Neural cell (in vitro differentiated cells): Measurements from ENCODE around the gene FAM219B. TPM values are rescaled to one million over a fixed set of nuclear protein-coding genes. Genes with fewer than 3 reads are reported as not detected.
"Not testable (repeated sequence)": the region's sequence is repeated elsewhere in the genome, so short reads cannot be mapped to it uniquely, and the experiment has no call there.

Experiments
- H2AFZ ChIP-seq: fragments of 200-600, 300-800 bp; sonication (generic), shearing (Covaris generic); 2 replicates; pipeline ENCODE4 v1.6.0; 2014; ENCODE audit warnings: low read depth, mild to moderate bottlenecking, antibody characterized with exemption, low read length, moderate library complexity
- H3F3A ChIP-seq: fragments of 200-600 bp; shearing (Covaris generic); 2 replicates; pipeline ENCODE4 v1.6.1; 2016; ENCODE audit warnings: mild to moderate bottlenecking, moderate library complexity, mixed read lengths, antibody characterized with exemption, low read length; ENCODE audit not compliant: insufficient read depth, poor library complexity, severe bottlenecking
- H3K27ac ChIP-seq: fragments of 200-600, 300-800 bp; sonication (generic), shearing (Covaris generic); 2 replicates; pipeline ENCODE4 v1.5.1; 2014; ENCODE audit warnings: mild to moderate bottlenecking, low read length, moderate library complexity
- H3K27me3 ChIP-seq: fragments of 300-800, 200-600 bp; sonication (generic), shearing (Covaris generic); 2 replicates; pipeline ENCODE4 v1.6.0; 2014; ENCODE audit warnings: mild to moderate bottlenecking, low read depth, low read length, moderate library complexity; ENCODE audit not compliant: insufficient read depth
- H3K36me3 ChIP-seq: fragments of 300-800, 200-600 bp; sonication (generic), shearing (Covaris generic); 2 replicates; pipeline ENCODE4 v1.5.1; 2014; ENCODE audit warnings: mild to moderate bottlenecking, antibody characterized with exemption, low read length, moderate library complexity; ENCODE audit not compliant: insufficient read depth
- H3K4me2 ChIP-seq: fragments of 300-800, 200-600 bp; sonication (generic), shearing (Covaris generic); 2 replicates; pipeline ENCODE4 v1.6.0; 2014; ENCODE audit warnings: mild to moderate bottlenecking, low read length
- H3K4me3 ChIP-seq: fragments of 300-800, 200-600 bp; sonication (generic), shearing (Covaris generic); 2 replicates; pipeline ENCODE4 v1.5.1; 2014; ENCODE audit warnings: mild to moderate bottlenecking, low read length, moderate library complexity
- H3K79me2 ChIP-seq: fragments of 200-600 bp; shearing (Covaris generic); replicated peaks from 2 replicates; pipeline ENCODE4 v1.6.0; 2014; ENCODE audit warnings: mild to moderate bottlenecking, low read length, moderate library complexity; ENCODE audit not compliant: insufficient read depth
- H3K9ac ChIP-seq: fragments of 300-800, 200-600 bp; sonication (generic), shearing (Covaris generic); 2 replicates; pipeline ENCODE4 v1.6.1; 2016; ENCODE audit warnings: mild to moderate bottlenecking, low read length, mixed read lengths
- H3K9me2 ChIP-seq: fragments of 200-600 bp; shearing (Covaris generic); 2 replicates; pipeline ENCODE4 v1.6.1; 2016; ENCODE audit warnings: mild to moderate bottlenecking, low read length, mixed read lengths; ENCODE audit not compliant: insufficient read depth
- H3K9me3 ChIP-seq: fragments of 200-600, 300-800 bp; sonication (generic), shearing (Covaris generic); 2 replicates; pipeline ENCODE4 v1.6.1; 2016; ENCODE audit warnings: mild to moderate bottlenecking, mixed run types, low read length, moderate library complexity, mixed read lengths
- H4K20me1 ChIP-seq: fragments of 200-600 bp; shearing (Covaris generic); 2 replicates; pipeline ENCODE4 v1.6.1; 2016; ENCODE audit warnings: mild to moderate bottlenecking, mixed run types; ENCODE audit not compliant: insufficient read depth
- EP300 ChIP-seq: fragments of 450-650 bp; conservative IDR thresholded peaks from 2 replicates; pipeline ENCODE4 v1.6.1; 2014; ENCODE audit warnings: antibody characterized with exemption, mild to moderate bottlenecking, moderate library complexity; ENCODE audit not compliant: poor library complexity, severe bottlenecking
- EZH2 ChIP-seq: fragments of 200-600, 300-800 bp; shearing (Covaris generic), sonication (generic); IDR thresholded peaks from 2 replicates; pipeline ENCODE4 v1.6.1; 2014; ENCODE audit warnings: antibody characterized with exemption, low read length, borderline replicate concordance, mild to moderate bottlenecking; ENCODE audit not compliant: insufficient read depth, poor library complexity, severe bottlenecking
- MXI1 ChIP-seq: fragments of 450-650 bp; conservative IDR thresholded peaks from 2 replicates; pipeline ENCODE4 v1.6.1; 2014; ENCODE audit warnings: antibody characterized with exemption, mild to moderate bottlenecking; ENCODE audit not compliant: poor library complexity, severe bottlenecking
- POLR2AphosphoS5 ChIP-seq: IDR thresholded peaks from 2 replicates; pipeline ENCODE4 v1.6.1; 2012
- RAD21 ChIP-seq: fragments of 450-650 bp; conservative IDR thresholded peaks from 2 replicates; pipeline ENCODE4 v1.6.1; 2014; ENCODE audit warnings: antibody characterized with exemption, mild to moderate bottlenecking, moderate library complexity
- SMC3 ChIP-seq: fragments of 450-650 bp; conservative IDR thresholded peaks from 2 replicates; pipeline ENCODE4 v1.6.1; 2014; ENCODE audit warnings: antibody characterized with exemption, mild to moderate bottlenecking, moderate library complexity; ENCODE audit not compliant: poor library complexity
- TAF1 ChIP-seq: IDR thresholded peaks from 2 replicates; pipeline ENCODE4 v1.6.1; 2012; ENCODE audit warnings: low read depth
- polyA plus RNA-seq: library from polyadenylated mRNA; depleted of rRNA; stranded (reverse); fragments of >200 nt; gene quantifications from 2 replicates; pipeline ENCODE4 v1.2.3, GENCODE V29; 2014
- TF ChIP-seq, protein P1 (sequence below): fragments of 450-650 bp; IDR thresholded peaks from 2 replicates; pipeline ENCODE4 v1.5.1; 2014; ENCODE audit warnings: antibody characterized with exemption, mild to moderate bottlenecking, moderate library complexity; ENCODE audit not compliant: poor library complexity, severe bottlenecking
- TF ChIP-seq, protein P2 (sequence below): IDR thresholded peaks from 2 replicates; pipeline ENCODE4 v1.6.1; 2012; ENCODE audit warnings: borderline replicate concordance

The FAM219B gene
- polyA plus RNA-seq, 1 donor from 2014 or later = 250 TPM

DNA sequence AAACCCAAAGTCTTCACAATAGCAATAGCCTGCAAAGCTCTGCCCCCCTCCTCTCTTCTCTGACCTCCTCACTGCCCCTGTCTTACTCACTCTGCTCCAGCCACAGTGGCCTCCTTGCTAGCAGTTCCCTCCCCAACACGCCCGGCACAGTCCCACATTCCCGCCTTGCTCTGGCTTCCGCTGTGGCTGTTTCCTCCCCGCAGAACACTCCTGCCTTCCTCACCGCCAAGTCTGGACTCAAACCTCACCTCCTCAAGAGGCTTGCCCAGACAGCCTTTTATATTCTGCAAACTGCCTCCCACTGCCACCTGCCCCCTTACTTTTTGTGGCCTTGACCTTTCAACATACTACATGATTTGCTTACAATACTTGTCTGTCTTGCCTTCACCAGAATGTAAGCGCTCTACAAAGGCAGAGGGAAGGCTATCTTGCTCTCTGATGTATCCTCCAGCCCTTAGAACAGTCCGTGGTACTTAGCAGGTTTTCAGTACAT, 17.2 kb downstream of the FAM219B start:
- Histone ChIP-seq H3K27me3 (no peaks in the 10 kb centered on the region), H3K27ac (peak overlapping the region; percentile 66), H3F3A (no peaks in the 10 kb centered on the region), H3K9me2 (no peaks in the 10 kb centered on the region), H3K9ac (peak overlapping the region; percentile 86), H3K4me3 (peak overlapping the region; percentile 82), H3K36me3 (peaks cover 5% of the 10 kb centered on the region), H3K9me3 (no peaks in the 10 kb centered on the region), H4K20me1 (no peaks in the 10 kb centered on the region), H3K79me2 (no peaks in the 10 kb centered on the region), H2AFZ (peak overlapping the region; percentile 97), H3K4me2 (peak overlapping the region; percentile 72)
- TF ChIP-seq MXI1 = no peak
- no peak for TF ChIP-seq POLR2AphosphoS5
- TF ChIP-seq EP300 = no peak
- TF ChIP-seq RAD21 = no peak
- TF ChIP-seq, protein P1, sequence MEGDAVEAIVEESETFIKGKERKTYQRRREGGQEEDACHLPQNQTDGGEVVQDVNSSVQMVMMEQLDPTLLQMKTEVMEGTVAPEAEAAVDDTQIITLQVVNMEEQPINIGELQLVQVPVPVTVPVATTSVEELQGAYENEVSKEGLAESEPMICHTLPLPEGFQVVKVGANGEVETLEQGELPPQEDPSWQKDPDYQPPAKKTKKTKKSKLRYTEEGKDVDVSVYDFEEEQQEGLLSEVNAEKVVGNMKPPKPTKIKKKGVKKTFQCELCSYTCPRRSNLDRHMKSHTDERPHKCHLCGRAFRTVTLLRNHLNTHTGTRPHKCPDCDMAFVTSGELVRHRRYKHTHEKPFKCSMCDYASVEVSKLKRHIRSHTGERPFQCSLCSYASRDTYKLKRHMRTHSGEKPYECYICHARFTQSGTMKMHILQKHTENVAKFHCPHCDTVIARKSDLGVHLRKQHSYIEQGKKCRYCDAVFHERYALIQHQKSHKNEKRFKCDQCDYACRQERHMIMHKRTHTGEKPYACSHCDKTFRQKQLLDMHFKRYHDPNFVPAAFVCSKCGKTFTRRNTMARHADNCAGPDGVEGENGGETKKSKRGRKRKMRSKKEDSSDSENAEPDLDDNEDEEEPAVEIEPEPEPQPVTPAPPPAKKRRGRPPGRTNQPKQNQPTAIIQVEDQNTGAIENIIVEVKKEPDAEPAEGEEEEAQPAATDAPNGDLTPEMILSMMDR = no peak
- TF ChIP-seq, protein P2, sequence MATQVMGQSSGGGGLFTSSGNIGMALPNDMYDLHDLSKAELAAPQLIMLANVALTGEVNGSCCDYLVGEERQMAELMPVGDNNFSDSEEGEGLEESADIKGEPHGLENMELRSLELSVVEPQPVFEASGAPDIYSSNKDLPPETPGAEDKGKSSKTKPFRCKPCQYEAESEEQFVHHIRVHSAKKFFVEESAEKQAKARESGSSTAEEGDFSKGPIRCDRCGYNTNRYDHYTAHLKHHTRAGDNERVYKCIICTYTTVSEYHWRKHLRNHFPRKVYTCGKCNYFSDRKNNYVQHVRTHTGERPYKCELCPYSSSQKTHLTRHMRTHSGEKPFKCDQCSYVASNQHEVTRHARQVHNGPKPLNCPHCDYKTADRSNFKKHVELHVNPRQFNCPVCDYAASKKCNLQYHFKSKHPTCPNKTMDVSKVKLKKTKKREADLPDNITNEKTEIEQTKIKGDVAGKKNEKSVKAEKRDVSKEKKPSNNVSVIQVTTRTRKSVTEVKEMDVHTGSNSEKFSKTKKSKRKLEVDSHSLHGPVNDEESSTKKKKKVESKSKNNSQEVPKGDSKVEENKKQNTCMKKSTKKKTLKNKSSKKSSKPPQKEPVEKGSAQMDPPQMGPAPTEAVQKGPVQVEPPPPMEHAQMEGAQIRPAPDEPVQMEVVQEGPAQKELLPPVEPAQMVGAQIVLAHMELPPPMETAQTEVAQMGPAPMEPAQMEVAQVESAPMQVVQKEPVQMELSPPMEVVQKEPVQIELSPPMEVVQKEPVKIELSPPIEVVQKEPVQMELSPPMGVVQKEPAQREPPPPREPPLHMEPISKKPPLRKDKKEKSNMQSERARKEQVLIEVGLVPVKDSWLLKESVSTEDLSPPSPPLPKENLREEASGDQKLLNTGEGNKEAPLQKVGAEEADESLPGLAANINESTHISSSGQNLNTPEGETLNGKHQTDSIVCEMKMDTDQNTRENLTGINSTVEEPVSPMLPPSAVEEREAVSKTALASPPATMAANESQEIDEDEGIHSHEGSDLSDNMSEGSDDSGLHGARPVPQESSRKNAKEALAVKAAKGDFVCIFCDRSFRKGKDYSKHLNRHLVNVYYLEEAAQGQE = no peak
- TF ChIP-seq SMC3 = no peak
- no peak for TF ChIP-seq EZH2
- TF ChIP-seq TAF1 = no peak

DNA sequence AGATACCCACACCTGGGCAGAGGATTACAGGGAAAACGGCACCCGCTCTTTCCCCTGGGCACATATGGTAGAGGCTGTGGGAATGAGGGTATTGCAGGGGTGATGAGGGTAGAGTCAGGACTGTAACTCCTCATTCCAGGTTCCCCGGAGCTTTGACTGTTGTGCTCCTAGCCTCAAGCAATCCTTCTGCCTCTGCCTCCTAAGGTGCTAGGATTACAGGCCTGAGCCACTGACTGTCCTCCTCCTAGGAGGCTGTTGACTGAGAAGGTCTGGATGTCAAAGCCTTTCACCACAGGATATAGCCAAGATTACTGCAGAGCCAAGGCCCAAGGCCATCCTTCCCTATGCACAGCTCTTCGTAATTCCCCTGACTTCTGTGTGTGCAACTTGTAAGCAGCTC, 17.9 kb downstream of the FAM219B start:
- Histone ChIP-seq H3K9ac (no peak overlapping the region), H3K79me2 (no peaks in the 10 kb centered on the region), H3K27ac (no peak overlapping the region), H4K20me1 (no peaks in the 10 kb centered on the region), H3K27me3 (no peaks in the 10 kb centered on the region), H3K4me2 (peak overlapping the region; percentile 72), H3K9me2 (no peaks in the 10 kb centered on the region), H3K9me3 (no peaks in the 10 kb centered on the region), H3K4me3 (peak overlapping the region; percentile 82), H3K36me3 (peaks cover 5% of the 10 kb centered on the region), H2AFZ (no peak overlapping the region), H3F3A (no peaks in the 10 kb centered on the region)
- no peak for TF ChIP-seq RAD21
- no peak for TF ChIP-seq TAF1
- no peak for TF ChIP-seq MXI1
- TF ChIP-seq, protein P1 = no peak
- no peak for TF ChIP-seq POLR2AphosphoS5
- TF ChIP-seq, protein P2 = no peak
- TF ChIP-seq EP300 = no peak
- TF ChIP-seq EZH2 = no peak
- no peak for TF ChIP-seq SMC3

DNA sequence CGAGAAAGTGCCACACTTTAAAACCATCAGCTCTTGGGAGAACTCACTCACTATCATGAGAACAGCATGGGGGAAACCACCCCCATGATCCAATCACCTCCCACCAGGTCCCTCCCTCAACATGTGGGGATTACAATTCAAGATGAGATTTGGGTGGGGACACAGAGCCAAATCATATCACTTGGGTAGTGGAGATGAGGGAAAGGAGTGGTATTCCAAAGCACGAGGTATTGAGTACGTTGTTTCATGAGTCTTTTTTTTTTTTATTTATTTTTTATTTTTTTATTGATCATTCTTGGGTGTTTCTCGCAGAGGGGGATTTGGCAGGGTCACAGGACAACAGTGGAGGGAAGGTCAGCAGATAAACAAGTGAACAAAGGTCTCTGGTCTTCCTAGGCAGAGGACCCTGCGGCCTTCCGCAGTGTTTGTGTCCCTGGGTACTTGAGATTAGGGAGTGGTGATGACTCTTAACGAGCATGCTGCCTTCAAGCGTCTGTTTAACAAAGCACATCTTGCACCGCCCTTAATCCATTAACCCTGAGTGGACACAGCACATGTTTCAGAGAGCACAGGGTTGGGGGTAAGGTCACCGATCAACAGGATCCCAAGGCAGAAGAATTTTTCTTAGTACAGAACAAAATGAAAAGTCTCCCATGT, 19.0 kb downstream of the FAM219B start:
- H3F3A ChIP-seq, H3K27ac ChIP-seq, H2AFZ ChIP-seq, H3K27me3 ChIP-seq, H3K9ac ChIP-seq, H3K4me3 ChIP-seq, H3K36me3 ChIP-seq, H3K9me3 ChIP-seq, H3K79me2 ChIP-seq, H3K4me2 ChIP-seq, H4K20me1 ChIP-seq, H3K9me2 ChIP-seq: not testable (repeated sequence)
